Sciatic nerve (tissue), 2 donors: ENCODE data around the gene FIGNL1. TPM values are rescaled to one million over a fixed set of nuclear protein-coding genes. Genes with fewer than 3 reads are reported as not detected.
"Not testable (repeated sequence)": the region's sequence is repeated elsewhere in the genome, so short reads cannot be mapped to it uniquely, and the experiment has no call there.

Experiments used
- ATAC-seq: fragments of 200-7000 bp; cut with Tn5 transposase; one replicate; pipeline ENCODE4 v1.9.1; 2020; ENCODE audit warnings: mild to moderate bottlenecking, moderate library complexity
- DNase-seq: peaks from one replicate; pipeline ENCODE4 v3.0.0-alpha.2; 2020; ENCODE audit warnings: low spot score
- intact Hi-C: fragments of 100-400 bp; cut with DNase I; formaldehyde crosslinking; loops from one replicate; pipeline ENCODE4 v1.14.2; 2022
- total RNA-seq: library from RNA; stranded (reverse); fragmentation: NEBNext Ultra II Directional; extraction: Animal tissue kit (Norgen Biotek cat#: 25700); gene quantifications from one replicate; pipeline ENCODE4 v1.2.1, GENCODE V29; 2021
- donor health status: DM: no; HTN: no; CAD: no.
- donor health status: DM: no; HTN: no; CAD: no.

Gene FIGNL1
- total RNA-seq, 1 donor from 2014 or later: 8.5 TPM

DNA sequence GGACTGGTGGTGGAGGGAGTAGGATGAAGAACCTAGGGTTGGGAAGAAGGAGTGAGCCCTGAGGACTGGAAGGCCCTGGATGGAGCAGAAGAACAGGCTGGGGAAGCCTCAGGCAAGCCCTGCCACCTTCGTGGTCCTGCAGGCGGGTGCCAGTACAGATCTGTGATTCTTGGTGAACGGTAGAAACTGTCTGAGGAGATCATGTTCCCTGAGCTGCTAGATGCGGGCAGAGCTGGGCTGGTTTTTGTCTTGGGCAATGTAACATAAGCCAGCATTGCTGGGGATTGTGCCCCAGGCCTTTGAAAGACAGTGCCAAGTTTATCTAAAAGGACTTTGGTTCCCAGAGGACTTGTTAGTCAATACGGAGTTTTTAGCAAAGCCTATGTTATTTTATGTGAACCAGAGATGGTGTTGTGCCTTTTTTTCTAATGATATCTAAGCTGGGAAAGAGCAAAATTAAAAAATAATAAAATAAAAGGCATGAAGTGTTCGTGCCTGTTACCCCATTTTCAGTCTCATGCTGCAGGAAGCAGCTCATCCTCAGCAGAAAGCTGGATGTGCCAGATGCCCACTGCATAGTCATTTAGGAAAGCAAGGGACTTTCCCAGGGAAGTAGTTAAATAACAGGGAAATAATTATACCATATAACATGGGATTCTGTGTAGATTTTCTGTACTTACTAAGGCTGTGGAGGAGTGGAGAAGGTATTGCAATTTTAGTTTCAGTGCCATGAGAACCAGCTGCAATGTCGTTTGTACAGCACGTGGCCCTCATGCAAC is 24.4 kb upstream of the FIGNL1 start:
- ATAC-seq: no peak
- DNase-seq: no peak
- intact Hi-C loops: loop anchor here (5.0 to 10.0 kb wide), 3 partner anchors 200 to 680 kb away; no protein-coding TSS in a partner anchor

DNA sequence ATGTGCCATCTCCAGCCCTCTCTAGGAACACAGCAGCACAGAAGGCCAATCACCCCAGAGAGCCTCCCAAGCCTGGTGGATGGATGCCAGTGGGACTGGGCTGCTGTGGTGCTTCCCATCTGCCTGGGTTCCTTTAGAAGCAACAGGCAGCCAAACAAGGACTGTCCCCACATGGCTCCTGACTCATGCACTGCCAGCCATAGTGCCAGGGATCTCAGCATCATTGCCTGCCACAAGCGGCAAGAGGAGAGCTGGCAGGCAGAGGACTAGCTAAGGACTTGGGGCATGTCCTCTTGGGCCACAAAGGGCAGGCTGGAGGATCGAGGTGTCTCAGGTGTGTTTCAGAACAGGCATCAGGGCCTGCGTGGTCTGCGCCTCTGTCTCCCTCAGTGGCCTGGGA is 23.4 kb upstream of the FIGNL1 start:
- ATAC-seq (no peak), DNase-seq (no peak)
- intact Hi-C loops: loop anchor here (5.0 to 10.0 kb wide), 3 partner anchors 201 to 681 kb away; no protein-coding TSS in a partner anchor

DNA sequence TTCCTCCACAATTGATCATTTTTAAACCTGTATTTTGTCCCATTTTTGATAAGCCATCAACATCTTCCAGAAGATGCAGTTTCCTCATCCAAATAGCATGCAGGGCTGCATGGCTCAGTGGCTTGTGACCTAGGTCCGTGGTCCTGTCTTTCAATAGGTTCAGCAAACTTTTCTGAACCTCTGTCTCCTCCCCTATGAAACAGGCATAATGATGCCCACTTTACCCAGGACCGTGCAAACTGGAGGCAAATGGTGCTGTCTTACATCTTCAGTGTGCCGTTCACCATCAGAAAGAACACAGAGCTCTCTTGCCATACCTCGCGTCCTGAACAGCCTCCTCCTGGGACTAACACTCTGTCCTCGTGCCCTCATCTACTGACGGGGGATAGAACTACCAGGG is 22.3 kb upstream of the FIGNL1 start:
- intact Hi-C loops: loop anchor here (5.0 to 10.0 kb wide), 3 partner anchors 202 to 682 kb away; no protein-coding TSS in a partner anchor
- DNase-seq (no peak), ATAC-seq (no peak)

DNA sequence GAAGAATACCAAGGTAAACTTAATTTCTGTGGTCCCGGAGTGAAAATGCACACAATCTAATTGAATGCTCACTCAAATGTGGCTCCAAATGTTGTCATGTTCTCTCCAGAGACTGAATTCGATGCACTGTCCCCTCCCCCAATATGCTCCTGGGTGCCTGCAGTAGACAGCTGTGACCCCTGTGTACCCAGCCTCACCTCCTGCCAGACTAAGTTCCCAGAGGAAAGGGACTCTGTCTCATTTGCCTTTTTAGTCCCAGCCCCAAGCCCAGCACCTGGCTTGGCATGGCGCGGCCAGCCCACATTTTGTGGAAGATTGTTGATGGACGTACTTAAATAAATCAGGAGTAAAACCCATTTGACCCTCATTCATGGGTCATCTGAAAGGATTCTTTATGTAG is 21.8 kb upstream of the FIGNL1 start:
- ATAC-seq (no peak), DNase-seq (no peak)
- intact Hi-C loops: loop anchor here (5.0 to 10.0 kb wide), 3 partner anchors 203 to 683 kb away; no protein-coding TSS in a partner anchor

DNA sequence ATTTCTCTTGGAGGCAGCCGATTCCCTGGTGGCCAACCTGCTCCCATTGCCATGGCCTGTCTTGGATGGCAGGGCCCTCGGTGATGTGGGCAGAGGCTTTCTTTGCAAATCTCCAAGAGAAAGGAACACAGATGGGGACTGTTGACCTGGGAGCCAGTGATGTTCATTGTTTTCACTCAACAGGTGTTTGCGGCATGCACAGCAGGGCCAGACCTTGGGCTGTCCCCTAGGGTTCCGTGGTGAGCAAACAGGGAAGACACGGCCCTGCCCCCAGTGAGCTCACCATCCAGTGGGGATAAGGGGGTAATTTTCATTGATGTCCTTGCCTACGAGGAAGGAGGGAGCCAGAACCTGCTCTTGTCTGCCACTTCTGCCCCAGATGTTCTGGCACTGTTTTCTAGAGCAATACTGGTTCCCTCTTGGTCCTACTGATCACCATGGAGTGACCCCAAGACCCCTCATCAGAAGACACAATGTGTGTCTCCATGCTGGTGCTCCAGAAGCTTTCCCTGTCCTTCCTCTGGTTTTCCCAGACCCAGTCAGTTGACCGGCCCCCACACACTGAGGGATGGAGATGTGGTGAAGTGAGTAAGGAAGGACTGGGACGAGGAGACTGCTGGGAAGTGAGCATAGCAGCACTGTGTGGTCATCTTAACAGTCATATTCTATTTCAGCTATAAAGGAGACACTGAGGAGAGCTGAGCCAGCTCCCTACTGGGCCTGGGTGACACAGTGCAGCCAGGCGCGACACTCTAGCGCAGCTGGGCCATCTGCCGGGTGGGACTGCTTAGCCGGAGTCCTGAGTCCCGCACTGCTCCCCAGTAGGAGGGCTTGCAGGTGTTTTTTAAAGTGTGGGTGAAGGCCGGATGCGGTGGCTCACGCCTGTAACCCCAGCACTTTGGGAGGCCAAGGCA is 20.4 kb upstream of the FIGNL1 start:
- DNase-seq (no peak), ATAC-seq (no peak)
- intact Hi-C loops: loop anchor here (5.0 to 10.0 kb wide), 3 partner anchors 204 to 684 kb away; no protein-coding TSS in a partner anchor

DNA sequence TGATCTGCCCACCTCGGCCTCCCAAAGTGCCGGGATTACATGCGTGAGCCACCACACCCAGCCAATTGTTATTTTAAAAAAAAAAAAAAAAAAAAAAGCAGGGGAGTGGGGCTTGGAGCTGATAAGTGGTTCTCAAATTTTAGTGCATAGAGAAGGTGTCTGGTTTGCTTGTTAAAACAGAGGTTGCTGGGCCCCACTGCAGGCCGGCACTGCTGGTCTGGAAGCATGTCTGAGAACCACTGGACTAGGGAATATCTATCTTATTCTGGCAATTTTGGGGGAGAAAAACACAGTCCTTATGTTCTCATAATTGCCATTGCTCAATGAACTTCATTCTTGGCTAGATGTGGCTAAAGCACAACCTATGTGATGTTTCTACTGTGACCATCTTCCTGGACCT is 19.0 kb upstream of the FIGNL1 start:
- intact Hi-C loops: no loop called here
- DNase-seq: no peak
- no peak for ATAC-seq

DNA sequence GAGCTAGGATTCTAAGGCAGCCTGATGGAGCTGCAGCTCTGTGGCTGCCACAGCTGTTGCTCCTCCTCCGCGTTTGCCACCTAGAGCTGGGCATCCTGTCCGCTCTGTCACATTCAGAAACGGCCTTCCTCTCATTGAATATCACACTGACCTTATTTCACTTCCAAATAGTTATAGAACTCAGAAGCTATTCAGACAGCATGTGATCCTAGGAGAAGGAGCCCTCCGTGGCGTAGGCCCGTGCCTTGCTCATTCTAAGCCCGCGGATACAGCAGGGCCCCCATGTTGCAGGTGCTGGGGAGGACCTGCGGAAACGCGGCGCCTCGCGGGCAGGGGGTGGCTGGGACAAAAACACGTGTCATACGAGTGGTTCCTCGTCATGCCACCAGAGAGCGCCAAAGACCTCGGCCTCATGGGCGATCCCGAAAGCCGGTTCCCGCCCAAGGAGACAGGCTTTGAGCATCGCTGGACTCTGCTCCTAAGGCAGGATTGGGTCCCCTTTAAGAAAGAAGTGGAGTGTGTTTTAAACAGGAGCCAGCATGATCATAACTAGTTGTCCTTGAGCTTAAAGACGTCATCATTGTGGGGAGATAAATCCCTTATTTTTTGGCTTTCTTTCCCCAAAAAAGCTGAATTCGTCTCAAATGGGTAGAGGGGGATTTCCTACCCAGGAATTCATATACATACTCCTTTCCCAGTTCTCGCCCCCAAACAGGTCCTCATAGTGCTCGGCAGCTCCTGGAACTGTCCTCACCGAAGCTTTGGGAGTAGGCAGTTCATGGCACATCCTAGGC is 17.9 kb upstream of the FIGNL1 start:
- ATAC-seq (peak; percentile 93), DNase-seq (peak; percentile 89)
- intact Hi-C loops: no loop called here

DNA sequence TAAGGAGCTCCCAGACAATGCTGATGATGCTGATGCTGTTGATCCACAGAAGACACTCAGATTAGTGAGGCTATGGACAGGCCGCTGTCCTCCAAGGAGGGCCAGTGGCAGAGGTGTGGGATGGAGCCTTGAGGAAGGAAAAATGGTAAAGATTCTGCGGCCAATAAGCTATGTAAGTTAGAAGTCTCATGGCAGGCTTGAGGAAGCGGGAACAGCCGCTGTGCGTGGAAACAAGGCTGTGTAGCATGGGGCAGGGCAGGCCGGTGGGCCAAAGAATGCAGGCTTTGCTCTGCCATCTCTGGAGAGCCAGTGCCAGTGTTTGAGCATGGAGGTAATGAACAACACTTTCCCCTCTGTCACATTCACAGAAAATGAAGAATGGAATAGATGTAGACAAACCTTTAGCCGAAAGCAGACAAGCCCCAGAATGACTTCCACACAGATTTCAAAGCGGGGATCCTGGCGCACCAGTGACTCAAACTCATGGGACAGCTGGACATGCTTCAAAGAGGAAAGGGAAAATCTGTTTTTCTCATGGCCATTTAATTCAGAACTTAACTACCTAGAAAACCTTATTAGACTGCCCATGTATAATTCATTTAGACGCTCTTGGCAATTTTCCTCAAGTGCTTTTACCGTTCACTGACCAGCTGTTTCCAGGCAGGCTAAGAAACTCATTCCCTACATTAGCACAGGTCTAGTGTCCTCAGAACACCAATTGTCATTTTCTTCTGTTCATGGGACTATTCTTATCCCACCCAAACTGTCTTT is 16.9 kb upstream of the FIGNL1 start:
- intact Hi-C loops: no loop called here
- no peak for ATAC-seq

DNA sequence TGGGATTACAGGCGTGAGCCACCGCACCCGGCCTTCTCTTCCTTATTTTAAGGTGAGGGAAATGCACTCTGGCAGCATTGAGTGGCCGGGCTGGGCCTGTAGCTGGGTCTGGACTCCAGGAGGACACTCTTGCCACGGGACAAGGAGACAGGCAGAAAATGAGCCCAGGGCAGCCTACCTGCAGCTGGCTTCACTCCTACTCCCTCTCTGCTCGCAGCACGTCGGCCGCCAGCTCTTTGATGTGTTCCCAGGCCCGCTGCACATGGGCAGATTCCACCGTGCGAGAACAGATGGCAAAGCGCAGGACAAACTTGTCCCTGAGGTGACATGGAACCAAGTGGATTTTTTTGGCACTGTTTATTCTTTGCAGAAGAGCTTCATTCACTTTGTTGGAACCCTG is 12.9 kb upstream of the FIGNL1 start:
- intact Hi-C loops: no loop called here
- no peak for DNase-seq
- ATAC-seq: no peak

More for the DNA sequence above, 16.9 kb upstream of the FIGNL1 start:
- DNase-seq: no peak

DNA sequence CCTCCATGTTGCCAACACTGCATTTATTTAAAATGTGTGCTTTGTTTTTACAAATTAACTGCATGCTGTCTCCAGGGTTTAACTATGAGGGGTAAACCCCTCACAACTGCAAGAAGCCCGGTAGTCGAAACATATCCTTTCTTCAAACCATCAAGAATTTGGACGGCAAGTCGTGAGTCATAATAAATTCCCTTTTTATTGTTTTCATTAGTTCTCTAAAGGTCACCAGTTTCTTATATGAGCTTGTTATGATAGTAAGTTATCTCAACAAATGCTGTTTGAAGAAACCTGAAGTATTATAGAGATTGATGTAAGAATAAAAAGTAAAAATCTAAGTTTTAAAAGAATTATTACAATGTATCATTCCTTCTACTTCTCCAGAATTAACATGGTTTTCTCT is 12.2 kb upstream of the FIGNL1 start:
- ATAC-seq: no peak
- DNase-seq: no peak
- intact Hi-C loops: no loop called here

DNA sequence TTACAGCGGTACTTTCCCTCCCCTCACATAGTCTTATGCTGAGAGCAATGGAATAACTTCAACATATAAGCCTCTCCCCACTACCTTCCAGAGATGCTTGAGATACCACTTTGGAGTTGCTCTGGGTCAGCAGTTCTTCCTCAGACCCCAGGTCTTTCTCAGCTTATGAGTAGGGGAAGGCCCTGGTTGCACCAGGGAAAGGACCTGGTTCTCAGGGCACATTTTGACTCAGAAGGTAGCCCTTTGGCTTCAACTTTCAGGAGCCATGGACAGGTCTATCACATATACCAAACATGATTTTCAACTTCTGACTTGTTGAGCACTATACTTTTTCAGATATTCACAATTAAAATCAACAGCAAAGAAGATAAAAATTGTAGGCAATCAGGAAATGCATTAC is 11.5 kb upstream of the FIGNL1 start:
- ATAC-seq (no peak), DNase-seq (no peak)
- intact Hi-C loops: no loop called here

DNA sequence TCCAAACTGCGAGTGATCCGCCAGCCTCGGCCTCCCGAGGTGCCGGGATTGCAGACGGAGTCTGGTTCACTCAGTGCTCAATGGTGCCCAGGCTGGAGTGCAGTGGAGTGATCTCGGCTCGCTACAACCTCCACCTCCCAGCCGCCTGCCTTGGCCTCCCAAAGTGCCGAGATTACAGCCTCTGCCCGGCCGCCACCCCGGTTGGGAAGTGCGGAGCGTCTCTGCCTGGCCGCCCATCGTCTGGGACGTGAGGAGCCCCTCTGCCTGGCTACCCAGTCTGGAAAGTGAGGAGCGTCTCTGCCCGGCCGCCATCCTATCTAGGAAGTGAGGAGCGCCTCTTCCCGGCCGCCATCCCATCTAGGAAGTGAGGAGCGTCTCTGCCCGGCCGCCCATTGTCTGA is 9.0 kb upstream of the FIGNL1 start:
- DNase-seq, intact Hi-C loops, ATAC-seq: not testable (repeated sequence)

DNA sequence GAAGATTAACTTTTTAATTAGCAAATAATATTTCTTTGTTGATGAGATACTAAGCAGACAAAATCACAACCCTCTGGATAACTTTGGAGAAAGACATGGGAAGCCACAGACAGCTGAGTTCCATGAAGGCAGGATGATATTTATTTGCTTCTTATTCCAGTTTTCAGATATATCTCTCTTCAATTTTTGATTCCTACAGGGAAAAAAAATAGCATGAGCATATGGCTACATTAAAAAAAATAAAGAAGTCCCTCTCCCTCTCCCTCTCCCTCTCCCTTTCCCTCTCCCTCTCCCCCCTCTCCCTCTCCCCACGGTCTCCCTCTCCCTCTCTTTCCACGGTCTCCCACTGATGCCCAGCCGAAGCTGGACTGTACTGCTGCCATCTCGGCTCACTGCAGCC is 8.5 kb upstream of the FIGNL1 start:
- intact Hi-C loops, ATAC-seq, DNase-seq: not testable (repeated sequence)

DNA sequence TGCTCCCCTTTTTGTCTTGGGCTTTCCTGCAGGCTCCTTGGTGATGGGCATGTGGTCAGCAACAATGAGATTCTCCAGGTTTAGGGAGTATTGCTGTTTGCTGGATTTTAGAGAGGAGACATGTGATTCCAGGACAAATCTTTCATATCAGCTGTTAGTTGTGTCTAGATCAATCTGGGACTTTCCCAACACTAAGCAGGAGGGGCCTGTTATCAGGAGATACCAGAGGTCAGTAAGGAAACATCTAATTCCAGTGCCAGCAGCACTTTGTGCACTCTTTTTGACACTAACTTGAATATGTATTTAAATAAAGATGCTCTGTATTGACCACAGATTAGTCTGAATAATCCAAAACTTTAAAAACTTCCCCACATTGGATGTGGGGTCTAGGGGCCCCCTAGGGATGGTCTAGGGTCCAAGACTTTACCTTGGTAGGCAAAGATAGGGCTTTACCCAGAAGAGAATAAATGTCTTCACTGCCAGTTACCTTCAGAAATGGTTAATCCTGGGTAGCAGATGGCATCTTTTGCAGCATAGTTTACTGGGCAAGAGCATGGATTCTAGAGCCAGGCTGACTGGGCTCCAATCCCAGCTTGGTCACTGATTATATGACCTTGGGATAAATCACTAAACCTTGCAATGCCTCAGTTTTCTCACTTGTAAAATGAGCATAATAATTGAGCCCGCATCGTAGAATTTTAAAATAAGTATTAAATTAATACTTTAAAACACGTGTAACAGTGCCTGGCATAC is 6.4 kb upstream of the FIGNL1 start:
- intact Hi-C loops: no loop called here
- ATAC-seq: no peak
- no peak for DNase-seq

DNA sequence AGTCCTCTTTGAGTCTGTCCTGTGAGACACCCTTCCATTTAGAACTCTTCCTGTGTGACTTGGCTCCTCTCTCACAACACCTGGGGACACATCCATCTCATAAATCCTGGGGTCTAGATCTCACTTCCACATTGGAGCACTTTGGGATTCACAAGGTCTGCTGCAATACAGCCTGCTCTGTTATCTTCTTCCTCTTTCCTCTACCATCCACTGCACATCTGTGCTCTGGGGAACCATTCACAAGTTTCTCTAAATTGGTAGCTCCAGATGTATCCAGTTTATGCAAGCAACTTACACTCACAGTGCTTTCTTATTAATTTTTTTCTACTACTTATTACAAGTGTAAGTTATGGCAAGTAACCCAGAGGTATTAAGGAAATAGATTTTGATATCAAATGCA is 5.5 kb upstream of the FIGNL1 start:
- ATAC-seq: no peak
- DNase-seq: no peak
- intact Hi-C loops: no loop called here

DNA sequence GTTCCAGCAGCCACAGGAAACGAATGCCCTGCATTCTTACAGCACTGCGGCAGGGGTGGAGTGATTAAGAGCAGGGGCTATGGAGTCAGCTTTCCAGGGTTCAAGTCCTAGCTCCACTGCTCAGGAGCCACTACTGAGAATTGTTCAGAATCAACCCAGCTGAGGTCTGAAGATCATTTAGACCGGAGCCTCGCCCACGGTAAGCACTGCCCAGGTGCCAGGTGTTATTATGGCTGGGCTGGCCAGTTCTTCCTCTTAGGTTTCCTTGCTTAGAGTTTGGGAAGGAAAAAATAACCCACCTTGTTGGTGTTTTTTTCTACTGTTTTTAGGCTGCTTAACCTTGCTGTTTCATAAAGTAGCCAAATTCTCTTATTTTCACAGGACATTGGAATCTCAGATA is 4.8 kb upstream of the FIGNL1 start:
- DNase-seq (no peak), ATAC-seq (no peak)
- intact Hi-C loops: no loop called here

DNA sequence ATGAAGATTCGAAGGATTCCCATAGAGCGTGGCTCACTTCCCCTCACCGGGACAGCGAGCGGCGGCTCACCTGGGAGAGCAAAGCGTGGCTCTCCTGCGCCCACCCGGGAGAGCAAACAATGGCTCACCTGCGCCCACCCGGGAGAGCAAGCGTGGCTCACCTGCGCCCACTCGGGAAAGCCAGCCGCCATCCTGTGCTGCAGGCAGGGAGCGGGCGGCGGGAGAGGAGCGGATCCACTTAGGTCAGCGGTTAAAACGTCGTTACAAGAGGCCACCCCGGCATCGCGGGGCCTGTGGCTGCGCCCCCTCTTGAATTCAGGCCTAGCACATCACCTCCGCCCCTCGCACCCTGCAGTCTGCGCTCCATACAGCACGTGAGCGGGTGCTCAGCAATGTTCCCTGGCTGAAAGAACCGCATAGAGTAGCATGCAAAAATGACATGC is 461 bp upstream of the FIGNL1 start:
- intact Hi-C loops: no loop called here

DNA sequence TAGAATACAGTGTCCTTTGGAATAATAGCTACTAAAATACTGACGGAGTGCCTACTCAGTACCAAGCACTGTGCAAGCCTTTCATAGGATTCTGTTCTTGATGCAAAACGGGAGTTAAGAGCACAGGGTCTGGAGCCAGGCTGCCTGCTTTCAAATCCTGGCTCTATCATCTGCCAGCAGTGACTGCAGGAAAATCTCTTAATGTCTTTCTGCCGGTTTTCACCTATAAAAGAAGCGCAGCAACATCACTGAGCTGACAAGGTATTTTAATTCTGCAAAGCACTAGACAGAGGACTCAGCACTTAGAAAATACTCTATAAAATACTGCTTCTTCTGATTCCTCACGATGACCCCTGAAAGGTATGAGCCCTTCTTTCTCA is 659 bp downstream of the FIGNL1 start:
- no peak for ATAC-seq
- no peak for DNase-seq
- intact Hi-C loops: no loop called here

More for the DNA sequence above, 461 bp upstream of the FIGNL1 start:
- DNase-seq: no peak
- ATAC-seq: peak; percentile 40
